Stimulated activated CD8-positive, alpha-beta memory T cell treated with anti-CD3 and anti-CD28 coated beads, Interleukin-7, amount 100 ng/mL, for 4 hours (primary cell): Measurements from ENCODE around the gene SEPTIN10.
A peak's percentile ranks its signal among the peaks of the same experiment; 100 is the strongest.
"Not testable (repeated sequence)": the region's sequence is repeated elsewhere in the genome, so short reads cannot be mapped to it uniquely, and the experiment has no call there.

ENCODE experiments used
- DNase-seq, 2 donors: peaks; one replicate each; pipeline ENCODE4 v3.0.0-alpha.2; 2020; ENCODE audit warnings: low read depth in 2 of 2

The SEPTIN10 gene

DNA sequence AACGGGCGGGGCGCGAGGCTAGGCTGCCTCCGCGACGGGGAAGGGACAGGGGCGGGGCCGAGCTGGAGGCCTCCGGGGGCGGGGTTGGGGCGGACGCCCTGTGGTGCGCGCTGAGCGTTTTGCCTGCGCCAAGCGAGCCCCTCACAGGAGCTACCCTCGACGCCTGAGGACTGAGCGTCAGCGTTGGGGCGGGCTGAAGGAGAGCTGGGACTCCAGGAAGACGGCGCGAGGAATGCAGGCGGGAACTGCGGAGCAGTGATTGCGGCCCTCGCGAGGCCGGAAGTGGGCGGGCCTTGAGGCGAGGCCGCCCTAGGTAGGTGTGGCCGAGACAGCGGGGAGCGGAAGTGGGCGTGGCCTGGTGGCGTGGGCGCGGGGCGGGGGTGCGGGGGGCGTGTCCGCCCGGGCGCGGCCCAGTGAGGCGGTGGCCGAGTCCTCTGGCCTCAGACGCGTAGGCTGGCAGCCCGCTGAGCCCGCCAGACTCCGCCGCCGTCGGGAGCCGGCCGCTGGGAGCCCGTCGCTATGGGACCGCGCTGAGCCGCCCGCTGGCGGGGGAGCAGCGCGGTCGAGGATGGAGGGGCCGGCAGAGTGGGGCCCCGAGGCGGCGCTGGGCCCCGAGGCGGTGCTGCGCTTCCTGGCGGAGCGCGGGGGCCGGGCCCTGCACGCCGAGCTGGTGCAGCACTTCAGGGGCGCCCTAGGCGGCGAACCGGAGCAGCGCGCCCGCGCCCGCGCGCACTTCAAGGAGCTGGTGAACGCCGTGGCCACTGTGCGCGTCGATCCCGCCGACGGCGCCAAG, at the start of gene SEPTIN10, which contains the start of gene SOWAHC:
Gene SEPTIN10 (minus strand): TSS at position 45 of the 793 bp plus-strand sequence. CDS start 139 bp downstream, outside the sequence.
Gene SOWAHC (plus strand): TSS at position 443 of the 793 bp plus-strand sequence. CDS start 126 bp downstream, at position 569.
- peak; percentile 50 to 57 for DNase-seq

DNA sequence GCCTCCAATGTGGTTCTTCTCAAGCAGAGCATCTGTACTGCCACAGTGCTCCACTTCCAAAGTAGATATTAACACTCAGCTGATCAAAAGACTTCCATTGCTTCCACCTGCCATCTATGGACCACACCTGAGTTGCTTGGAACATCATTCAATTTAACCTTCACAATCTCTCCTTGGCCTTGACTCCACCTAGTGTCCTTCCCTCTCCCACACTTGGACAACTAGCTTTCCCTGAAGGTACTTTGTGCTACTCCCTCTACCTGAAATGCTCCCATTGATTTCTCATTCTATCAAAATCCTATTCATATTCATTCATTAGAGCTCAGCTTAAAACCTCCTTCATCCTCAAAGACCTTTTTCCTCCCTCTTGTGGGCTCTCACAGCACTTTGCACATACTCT, 49.1 kb upstream of the SEPTIN10 start:
- DNase-seq, result no peak

DNA sequence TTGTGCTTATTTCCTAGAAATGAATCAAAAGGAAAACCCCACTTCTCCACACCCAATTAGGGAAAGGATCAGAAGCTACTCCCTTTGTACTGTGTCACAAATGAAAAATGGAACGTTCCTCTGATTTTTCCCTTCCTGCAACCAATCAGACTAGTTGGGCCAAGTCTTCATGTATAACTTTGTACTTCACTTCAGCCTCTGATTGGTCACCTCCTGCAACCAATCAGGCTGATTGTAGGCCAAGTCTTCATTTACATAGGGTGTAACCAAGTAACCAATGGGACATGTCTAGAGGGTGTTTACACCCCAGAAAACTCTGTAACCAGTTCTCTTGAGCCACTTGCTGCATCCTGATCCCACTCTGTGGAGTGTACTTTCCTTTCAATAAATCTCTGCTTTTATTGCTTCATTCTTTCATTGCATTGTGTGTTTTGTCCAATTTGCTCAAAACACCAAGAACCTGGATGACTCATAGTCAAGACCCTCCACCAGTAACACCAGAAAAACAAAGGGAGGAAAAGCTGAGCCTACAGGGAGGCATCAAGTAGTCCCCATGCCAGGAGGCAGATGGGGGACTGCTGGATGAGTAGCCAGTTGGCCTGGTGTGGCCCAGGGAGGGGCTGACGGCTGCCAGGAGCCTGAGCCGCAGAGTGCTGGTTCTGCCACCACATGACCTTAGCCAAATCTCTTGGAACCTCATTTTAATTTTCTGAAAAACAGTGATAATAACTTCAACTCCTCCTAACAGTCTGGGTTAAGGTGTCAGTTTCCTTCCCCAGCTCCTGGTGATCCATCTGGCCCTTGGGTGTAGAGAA, 46.5 kb upstream of the SEPTIN10 start:
- DNase-seq, result no peak

DNA sequence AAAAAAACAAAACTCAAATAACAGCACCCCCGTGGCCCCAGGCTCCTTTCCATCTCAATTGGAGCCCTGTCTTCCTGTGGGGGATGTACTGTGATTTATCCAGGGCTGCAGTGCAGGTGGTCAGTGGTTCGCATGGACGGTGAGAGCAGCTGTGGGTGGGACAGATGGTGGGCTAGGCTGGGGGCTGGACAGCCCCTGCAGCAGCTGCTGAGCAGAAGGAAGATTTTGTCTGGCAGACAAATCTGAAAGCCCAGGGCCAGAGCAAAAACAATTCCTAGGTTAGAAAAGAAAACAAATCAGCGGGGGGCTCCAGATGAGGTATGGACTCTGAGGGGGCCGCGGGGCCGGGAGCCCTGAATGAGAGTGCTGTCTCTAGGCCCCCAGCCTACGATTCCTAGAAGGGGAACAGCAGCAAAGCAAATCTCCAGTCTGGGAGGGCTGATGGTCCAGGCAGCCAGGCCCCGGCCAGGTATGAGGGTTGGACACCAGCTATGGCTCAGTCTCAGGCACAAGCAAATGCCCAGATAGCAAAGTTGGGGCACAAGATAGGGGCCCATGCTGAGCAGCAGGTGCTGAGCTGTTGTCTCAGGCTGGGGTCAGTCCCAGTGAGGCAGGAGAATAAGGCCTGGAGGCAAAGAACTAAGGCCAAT, 45.8 kb upstream of the SEPTIN10 start:
- no peak for DNase-seq

DNA sequence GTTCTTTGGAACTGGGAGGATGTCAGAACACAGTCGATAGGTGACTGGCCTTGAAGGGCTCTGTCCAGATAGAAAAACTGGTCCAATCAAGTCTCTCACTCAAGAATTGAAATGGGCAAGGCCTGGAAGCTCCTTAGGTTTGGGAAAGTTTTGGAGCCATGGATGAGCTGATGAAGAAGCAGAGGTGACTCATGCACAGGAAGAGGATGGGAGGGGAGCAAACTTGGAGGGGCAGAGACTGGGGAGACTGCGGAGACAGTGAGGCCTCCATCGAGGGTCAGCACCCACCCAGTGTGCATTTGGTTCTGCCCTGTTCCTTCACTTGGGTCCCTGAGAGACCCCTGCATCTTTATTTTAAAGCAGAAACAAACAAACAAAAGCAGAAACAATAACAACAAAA, 41.5 kb upstream of the SEPTIN10 start:
- no peak for DNase-seq

DNA sequence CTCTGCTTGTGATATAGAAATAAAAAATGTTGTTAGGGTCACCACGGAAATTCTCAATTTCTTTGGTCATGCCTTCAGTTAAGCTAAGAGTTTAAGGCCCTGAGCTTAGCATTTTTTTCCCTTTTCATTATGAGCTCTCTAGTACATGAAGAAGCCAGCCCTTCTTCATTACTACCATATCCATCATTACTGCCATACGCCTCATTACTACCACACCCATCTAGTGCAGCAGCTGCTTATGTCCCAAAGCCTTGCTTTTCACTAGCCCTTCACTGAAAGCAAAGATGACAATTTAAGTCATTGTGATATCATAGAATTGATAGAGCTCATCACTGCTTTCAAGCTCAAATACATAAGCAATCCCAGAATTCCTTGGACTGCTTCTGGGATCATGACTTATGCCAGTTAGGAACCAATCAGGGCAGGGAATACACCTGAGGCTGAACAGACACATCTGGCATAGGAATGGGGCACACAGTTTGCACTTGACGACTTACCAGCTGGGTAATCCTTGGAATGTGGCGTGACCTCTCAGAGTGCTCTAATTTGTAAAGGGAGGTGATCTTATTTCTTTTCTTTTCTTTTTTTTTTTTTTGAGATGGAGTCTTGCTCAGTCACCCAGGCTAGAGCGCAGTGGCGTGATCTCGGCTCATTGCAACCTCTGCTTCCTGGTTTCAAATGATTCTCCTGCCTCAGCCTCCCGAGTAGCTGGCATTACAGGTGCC, 40.7 kb upstream of the SEPTIN10 start:
- DNase-seq, result no peak

DNA sequence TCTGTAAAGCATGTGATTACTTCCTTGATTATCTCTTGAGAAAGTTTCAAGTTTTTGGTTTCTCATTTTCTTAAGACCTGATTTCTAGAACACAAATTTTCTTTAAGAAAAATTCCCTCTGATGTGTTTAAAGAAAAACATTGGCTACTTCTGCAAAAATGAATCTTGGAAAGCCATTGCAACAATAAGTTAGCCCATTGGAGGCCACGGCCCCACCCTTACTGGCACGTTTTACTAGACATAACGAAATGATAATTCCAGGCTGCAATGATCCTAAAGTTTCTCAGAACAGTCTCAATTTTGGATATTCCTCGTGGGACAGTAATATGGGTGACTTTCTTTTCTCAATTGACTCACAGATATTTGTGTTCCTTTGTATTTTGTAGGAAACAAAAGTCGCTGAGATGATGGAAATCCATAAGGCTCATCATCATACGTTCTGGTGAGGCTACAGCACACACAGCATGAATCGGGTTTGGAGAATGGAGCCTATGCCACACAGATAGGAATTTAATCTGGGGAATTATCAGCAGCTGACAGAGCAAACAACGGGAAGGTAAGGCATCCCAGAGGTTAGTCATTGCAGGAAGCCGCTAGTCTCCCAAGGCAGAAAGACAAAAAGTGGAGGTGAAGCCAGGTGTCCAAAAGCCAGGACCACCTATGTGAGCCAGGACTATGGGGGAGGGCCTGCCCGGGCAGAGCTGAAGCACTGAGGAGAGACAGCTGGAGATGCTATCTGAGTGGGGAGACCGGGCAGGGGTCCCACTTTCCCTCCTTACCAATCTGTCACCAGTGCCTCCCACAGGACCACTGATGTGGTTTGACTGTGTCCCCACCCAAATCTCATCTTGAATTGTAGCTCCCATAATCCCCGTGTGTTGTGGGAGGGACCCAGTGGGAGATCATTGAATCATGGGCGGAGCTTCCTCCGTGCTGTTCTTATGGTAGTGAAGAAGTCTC, 36.2 kb upstream of the SEPTIN10 start:
- no peak for DNase-seq

DNA sequence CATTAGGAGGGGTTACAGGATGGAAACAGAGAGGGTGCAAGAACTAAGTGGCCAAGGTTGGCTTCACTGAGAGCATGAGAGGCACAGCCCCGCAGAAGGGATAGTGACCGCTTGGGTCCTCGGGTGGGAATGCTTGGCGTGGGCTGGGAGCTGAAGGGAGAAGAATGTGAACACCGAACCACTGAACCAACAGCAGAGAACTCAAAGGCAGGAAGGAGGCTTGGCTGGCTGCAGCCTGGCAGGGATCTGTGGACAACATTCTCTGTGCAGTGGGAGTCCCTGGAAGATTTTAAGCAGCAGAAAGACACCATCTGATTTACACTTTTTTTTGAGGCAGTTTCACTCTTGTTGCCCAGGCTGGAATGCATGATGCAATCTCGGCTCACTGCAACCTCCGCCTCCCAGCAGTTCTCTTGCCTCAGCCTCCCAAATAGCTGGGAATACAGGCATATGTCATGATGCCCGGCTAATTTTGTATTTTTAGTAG, 34.3 kb upstream of the SEPTIN10 start:
- DNase-seq, result no peak

DNA sequence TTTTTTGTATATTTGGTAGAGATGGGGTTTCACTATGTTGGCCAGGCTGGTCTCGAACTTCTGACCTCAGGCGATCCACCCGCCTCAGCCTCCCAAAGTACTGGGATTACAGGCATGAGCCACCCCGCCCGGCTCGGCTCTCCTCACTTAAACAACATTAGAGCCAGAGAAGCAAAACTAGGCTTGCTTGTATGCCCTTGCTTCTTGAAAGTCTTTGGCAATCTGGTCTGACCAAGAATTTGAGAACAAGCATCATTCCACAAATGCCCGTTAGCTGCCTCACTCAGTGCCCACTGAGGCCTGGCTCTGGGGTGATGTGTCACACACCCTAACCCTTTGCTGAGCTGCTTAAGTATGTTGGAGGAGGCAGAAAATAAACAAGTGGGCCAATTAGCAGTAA, 33.9 kb upstream of the SEPTIN10 start:
- no peak for DNase-seq

DNA sequence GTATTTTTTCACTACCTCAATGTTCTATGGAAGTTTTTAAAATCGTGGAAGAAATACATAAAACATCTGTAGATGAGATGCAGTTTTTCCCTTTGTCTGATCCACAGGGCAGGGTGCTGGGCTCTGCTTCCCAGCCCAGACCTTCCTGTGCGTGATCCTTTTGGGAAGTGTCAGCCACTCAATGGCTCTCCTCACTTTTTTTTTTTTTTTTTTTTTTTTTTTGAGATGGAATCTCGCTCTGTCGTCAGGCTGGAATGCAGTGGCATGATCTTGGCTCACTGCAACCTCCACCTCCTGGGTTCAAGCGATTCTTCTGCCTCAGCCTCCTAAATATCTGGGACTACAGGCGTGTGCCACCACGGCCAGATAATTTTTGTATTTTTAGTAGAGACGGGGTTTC, 33.2 kb upstream of the SEPTIN10 start:
- no peak for DNase-seq

DNA sequence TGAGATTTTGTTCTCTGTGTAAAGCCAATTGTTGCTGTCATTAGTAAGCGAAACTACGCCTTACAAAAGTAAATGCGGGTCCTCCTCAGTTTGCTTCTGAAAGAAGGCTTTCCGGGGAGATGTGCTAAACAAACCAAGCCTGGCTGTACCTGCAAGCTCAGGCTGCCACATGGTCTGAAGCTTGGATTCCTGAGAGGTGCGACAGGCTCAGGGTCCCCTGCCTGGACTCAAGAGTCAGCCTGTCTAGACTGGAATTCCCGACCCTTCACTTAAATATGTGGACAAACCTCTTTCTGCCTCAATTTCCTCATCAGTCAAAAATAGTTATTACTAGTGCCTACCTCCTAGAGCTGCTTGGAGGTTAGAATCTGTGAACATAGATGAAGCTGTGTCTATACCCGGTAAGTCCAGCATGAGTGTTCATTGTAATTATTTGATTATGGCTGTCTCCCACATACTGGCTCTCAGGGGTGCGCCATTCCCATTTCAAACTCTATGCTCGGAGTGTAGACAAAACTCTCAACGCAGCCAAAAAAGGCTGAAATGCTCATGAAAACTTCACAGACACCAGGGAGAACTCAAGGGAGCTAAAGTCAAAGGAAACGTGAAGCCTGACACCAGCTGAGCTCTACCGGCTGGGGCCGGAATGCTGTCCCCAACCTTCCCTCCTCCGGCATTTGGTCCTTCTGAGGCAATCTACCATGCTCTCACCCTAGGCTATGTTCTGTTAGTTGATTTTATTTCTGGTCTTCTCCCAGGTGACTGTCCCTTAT, 31.8 kb upstream of the SEPTIN10 start:
- no peak for DNase-seq

DNA sequence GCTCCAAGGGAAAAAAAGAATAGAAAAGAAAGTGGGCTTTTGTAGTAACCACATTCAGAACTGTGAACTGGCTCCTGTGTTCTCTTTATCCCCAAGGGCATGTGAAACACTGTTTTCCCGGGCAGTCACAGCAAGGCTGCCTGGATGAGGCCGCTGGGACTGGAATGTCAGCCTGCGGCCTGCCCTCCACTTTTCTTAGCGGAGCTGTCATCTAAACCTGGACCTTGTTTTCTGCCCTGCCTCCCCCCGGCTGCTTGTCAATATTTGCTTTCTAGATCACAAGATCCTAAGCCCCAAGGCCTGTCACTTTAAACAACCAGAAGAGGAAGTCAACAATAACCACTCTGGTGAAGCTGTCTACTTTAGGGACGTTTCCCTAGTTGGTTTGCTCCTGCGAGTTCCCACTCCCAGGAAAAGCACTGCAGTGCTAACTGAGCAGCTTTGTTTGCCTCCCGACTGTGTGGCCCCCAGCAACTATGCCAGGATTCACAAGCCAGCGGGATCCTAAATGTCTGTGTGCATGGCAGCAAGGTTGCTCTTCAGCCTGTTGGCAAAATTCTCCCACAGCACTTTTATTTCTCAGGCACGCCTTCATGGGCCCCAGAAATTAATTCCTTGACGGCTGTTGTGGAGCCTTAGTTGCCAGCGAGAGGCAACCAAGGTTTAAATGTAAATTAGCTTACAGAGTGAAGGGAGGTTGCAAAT, 31.0 kb upstream of the SEPTIN10 start:
- no peak for DNase-seq

DNA sequence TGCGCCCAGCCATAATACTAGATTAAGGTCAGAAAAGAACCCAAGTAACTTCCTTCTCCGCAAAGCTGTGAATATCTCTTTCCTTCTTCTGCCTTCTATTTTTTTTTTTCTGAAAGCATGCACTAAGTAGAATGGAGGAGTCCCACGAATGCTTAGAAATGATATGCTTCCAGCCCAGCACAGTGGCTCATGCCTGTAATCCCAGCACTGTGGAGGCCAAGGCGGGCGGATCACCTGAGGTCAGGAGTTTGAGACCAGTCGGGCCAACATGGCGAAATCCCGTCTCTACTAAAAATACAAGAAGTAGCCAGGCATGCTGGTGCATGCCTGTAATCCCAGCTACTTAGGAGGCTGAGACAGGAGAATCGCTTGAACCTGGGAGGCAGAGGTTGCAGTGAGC, 26.2 kb upstream of the SEPTIN10 start:
- DNase-seq, result not testable (repeated sequence)

DNA sequence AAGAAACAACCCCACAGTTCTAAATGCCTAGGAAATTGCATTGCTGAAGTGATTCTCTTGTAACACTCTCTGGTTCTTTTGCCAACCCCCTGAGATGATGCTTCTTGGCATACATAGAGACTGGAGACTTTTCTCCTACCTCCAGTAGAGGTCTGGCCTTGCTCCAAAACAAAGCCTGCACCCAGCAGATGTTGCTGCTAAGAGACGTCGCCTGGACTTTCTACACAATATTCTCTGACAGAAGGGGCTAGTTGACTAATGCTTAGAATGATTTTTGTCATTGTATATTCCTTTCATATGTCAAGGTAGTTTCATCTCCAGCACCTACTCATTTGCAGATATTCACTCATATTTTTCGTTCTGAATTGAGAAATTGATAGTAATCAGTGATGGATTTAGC, 25.0 kb upstream of the SEPTIN10 start:
- no peak for DNase-seq

DNA sequence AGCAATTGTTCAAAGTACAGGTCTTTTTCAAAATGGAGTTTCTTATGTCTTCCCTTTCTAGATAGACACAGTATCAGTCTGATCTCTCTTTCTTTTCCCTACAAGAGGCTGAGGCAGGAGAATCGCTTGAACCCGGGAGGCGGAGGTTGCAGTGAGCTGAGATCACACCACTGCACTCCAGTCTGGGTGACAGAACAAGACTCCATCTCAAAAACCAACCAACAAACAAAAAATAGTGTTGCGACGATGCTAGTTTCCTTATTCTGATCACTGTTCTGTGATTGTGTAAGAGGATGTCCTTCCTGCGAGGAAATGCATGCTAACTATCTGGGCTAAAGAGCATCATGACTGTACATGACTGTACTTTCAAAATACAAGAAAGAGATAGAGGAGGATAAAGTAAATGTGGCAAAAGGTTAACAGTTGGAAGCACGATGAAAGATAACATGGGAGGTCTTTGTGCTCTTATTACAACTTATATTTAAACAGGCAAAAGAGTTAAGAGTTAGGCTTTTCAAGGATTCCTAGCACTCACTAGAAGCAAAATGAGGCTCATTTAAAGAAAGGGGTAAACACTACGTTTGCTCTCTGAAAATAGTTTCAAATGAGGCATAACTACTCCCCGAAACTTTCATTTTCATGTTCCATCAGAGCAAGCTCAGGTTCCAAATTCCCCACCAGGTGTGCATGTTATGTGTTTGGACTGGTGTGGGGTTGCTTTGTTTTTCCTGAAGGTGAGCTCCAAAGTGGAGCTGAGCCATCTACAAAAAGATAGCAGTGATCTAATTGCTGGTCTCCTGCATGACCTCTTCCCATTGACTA, 24.2 kb upstream of the SEPTIN10 start:
- no peak for DNase-seq

DNA sequence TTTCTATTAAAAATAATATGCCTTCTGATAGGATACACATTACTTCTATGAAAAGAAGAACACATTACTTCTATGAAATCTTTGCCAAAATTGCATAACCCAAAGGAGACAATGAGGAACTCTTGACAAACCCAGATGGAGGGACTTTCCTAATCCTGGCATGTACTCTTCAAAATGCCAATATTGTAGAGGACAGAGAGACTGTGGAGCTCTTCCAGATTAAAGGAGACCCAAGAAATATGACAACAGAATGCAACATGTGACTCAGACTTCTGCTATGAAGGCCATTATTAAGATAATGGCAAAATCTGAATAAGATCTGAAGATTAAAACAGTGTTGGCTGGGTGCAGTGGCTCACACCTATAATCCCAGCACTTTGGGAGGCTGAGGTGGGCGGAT, 22.6 kb upstream of the SEPTIN10 start:
- DNase-seq, result no peak

DNA sequence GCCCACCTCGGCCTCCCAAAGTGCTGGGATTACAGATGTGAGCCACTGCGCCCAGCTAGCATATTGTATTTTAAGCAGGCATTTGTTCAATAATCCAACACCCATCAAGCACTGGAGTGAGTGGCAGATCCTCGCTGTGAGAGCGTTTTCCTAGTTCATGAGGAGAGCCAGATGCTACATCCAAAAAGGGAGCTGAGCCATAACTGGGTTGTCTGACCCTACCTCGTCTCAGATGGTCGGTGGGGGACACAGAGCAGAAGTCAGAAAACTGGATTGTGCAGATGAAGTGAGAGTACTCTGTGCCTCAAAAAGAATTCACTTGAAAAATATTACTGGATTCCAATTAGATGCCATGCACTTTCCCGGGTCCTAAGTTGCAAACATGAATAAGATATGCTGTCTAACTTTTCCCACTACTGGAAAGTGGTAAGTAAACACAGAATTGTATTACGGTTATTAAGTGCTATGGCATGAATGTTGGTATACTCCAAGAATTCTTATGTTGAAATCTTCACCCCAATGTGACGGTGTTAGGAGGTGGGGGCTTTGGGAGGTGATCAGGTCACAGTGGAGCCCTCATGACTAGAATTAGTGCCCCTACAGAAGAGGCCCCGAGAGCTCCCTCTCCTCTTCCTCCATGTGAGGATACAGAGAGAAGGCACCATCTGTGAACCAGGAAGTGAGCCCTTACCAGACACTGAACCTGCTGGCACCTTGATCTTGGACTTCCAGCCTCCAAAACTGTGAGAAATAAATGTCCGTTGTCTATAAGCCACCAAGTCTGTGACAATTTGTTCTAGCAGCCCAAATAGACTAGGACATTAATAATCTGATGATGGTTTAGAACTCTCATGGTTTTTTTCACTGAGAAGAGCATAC, 21.9 kb upstream of the SEPTIN10 start:
- DNase-seq, result no peak
